Fibroblast of skin of abdomen (primary cell): ENCODE data around the gene SEPTIN3.
"Not testable (repeated sequence)": the region's sequence is repeated elsewhere in the genome, so short reads cannot be mapped to it uniquely, and the experiment has no call there.

Experiments used
- DNase-seq: peaks from one replicate; pipeline ENCODE4 v3.0.0-alpha.2; 2013

The SEPTIN3 gene

DNA sequence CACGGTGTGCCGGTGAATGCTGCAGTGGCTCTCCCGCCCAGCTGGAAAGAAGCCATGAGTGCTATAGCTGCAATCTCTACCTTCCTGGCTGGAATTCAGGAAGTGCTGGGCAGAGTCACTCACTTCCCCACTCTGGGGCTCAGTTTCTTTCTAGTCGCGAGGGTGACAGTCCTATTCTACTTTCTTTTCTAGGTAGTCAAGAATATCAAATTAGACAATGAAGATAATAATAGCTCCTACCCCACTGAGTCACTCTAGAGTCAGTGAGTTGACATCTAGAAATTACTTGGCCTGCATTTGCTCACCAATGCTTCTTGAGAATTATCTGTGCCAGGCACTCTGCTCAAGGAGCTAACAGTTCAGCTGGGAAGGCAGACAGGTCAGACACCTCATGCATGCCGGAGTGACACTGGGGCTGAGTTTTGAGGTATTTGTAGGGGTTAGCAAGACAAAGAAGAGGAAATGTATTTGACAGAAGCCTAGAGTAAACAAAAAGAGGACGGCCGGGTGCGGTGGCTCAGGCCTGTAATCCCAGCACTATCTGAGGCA, 25.5 kb upstream of the SEPTIN3 start:
- DNase-seq: no peak

DNA sequence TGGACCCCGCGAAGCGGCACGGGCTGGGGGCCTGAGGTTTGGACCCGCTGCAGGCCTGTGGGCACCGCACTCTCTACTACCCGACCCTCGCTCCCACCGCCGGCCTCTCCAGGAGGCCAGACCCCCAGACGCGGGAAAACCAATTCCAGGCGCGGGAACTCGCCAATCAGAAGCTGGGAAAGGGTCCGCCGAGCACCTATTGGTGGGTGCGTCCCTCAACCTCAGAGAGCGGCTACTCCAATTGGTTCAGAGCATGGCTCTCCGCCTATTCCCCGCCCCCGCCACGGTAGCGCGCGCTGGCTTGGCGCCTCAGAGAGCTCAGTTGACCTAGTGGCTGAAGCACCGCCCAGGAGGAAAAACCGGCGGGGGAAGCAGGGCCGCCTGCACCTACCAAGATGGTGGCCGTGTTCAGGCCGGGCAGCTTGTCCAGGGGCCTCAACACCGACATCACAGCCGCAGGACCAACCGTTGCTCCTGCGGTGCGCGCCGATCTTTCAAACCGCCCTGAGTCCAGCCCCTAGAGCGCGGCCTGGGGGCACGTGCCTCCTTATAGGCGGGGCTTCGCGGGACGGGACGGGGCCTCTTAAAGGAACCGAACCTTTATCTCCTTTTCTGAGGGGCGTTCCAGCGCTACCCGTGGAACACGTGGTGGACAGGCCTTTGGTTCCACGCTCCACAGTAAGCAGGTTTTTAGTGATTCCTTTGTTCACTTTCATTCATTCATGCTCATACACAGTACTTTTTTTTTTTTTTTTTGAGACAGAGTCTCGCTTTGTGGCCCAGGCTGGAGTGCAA, 22.4 kb upstream of the SEPTIN3 start, which contains the start of gene CENPM:
Gene CENPM (minus strand): TSS at position 524 of the 795 bp plus-strand sequence. CDS start 76 bp downstream, at position 448.
- peak; percentile 93 for DNase-seq

DNA sequence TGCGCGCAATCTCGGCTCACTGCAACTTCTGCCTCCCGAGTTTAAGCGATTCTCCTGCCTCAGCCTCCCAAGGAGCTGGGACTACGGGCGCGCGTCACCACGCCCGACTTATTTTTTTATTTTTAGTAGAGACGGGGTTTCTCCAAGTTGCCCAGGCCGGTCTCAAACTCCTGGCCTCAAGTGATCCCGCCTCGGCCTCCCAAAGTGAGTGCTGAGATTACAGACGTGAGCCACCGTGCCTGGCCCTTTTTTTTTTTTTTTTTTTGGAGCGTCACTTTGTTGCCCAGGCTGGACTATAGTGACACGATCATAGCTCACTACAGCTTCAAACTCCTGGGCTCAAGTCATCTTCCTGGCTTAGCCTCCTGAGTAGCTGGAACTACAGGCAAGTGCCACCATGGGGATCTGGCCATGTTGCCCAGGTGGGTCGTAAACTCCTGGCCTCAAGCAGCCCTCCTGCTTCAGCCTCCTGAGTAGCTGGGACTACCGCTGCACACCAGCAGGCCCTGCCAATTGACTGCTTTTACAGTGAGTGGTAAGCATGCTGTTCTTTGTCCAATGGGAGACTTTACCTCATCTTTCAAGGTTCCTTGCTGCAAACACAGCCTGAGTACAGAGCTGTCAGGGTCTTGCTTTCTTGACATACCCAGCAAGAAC, 21.7 kb upstream of the SEPTIN3 start:
- no peak for DNase-seq

DNA sequence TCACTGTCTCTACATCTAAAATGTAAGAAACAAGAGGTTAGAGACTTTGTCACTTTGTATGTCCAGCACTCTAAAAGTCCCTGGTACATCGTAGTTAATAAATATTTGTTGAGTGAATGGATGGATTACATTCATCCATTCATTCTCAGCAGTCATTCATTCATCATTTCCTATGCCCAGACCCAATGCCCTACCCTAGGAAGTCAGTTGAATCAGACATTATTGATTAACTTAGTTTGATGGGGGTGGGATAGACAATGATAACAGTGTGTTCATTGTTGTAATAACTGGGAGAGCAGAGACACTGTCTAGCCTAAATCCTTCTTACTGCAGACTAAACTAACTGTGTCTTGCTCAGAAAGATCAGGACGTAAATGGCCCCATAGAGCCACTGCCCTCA, 21.1 kb upstream of the SEPTIN3 start:
- DNase-seq: no peak

DNA sequence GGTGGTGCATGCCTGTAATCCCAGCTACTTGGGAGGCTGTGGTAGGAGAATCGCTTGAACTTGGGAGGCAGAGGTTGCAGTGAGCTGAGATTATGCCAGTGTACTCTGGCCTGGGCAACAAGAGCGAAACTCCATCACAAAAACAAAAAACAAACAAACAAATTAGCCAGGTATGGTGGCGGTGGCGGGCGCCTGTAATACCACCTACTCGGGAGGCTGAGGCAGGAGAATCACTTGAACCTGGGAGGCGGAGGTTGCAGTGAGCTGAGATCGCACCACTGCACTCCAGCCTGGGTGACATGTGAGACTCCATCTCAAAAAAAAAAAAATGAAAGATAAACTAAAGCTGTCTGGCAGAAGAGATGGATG, 20.3 kb upstream of the SEPTIN3 start:
- not testable (repeated sequence) for DNase-seq

DNA sequence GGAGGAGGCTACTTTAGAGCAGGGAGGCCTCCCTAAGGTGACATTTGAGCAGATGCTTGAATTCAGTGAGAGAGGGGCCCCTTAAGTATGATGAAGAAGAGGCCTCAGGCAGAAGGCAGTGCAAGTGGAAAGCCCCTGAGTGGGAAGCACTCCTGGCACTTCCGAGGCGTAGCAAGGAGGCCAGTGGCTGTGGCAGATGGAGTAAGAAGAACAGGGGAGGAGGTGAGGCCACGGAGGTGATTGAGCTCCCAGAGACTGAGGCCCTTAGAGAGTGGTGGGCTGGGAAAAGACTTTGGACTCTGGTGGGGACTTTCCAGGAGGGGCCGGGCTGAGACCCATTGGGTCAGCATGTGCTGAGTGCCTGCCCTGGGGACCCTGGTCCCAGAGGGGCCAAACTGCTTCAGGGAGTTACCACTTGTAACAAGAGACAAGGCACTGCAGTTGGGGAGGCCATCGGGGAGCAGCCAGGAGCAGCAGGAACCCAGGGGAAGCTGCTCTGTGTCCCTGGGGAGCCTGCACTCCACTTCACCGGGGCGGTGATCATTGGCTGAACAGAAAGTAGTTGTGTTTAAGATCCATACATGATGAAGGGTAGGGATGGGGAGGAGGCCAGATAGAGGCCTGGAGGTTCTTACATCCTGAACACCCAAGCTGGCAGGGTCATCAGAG, 19.8 kb upstream of the SEPTIN3 start:
- DNase-seq: no peak

DNA sequence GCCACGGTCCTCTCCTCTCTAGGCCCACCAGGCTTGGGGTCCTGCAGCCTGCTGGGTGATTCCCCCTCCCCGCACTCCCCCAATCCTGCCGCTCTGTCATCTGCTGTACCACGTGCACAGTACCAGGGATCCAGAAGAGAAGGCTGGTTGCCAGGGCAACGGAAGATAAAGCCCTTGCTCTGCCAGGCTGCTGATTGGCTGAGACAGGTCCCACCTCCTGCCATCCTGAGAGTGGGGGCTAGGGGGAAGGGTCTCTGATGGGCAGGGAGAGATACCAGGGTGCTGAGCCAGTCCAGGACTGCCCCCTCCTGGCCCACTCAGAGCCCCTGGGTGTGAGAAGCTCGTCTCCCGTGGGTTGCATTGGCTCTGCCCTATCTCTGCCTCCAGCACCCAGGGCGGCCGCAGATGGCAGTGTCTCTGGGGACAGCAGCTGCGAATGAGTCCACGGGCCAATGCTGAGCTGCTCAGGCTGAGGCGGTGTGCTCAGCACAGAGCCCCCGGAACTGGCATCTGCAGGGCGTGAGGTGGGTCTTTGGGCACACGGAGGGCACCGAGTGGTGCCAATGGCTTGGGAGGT, 17.3 kb upstream of the SEPTIN3 start, which contains the start of gene SMIM45:
Gene SMIM45 (plus strand): TSS at position 253 of the 577 bp plus-strand sequence.
- DNase-seq: no peak

DNA sequence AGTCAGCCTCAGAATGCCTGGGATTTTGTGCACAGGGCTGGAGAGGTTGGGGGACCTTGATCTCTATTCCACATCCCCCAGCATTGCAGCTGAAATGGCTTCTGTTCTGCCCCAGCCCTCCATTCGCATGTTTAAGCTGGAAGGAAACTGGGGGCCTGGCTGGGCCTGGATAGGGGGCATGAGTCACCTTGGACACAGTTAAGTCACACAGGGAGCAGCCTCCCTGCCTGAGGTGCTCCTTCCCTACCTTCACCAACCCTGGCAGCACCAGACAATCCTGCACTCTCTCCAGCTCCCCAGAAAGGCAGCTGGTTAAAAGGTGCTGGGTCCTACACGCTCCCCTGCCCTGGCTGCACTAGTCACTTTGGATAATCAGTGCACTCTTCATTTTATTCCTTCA, 16.5 kb upstream of the SEPTIN3 start:
- DNase-seq: no peak

DNA sequence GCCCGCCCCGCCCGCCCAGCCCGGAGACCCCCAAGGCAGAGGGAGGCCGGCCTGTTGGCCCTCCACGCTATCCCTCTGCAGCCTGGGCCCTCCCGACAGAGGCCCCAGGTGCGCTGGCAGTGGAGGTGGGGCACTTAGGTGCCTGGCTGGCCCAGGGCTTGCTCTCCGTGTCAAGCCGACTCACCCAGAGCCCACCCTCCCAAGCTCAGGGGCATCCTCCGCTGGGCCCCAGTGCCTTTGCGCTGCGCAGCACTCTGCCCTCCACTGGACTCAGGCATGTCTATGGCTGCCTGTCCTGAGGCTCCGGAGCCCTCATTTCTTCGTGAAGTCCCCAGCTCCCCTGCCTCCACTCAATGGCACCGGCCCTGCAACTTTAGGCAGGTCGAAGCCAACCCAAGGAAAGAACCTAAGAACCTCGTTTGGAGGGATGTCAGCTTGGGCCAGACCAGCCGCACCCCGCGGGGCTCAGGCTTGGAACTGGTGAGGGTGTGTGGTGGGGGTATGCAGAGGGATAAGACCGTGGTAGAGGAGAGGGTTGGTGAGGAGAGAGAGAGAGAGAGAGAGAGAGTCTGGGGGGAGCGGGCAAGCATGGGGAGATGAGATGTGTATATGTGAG, 11.2 kb upstream of the SEPTIN3 start:
- DNase-seq: no peak

DNA sequence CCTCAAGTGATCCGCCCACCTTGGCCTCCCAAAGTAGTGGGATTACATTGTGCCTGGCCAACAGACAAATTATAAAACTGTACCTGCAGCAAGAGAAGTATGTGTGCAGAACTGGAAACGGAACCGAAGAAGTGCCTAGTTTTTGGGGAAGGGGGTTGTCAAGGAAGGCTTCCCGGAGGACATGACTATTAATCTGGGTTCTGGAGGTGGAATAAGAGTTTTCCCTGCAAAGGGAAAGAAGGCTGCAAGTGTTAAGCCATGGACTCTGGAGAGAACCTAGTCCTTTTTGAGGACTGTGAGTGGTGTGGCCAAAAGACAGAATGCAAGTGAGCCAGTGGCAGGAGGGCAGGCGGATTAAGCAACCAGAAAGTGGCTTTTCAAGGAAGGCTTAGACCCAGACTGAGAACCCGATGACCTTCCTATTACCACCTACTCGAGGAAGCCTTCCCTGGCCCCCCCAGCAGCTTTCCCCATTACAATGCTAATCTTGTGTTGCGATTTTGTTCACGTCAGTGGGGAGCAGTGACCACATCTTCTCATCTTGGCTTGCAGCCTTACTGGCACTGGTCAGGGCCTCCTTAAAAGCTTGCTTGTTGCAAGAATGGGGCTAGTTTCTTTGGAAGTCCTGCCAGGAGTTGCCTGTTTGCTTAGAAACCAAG, 5.7 kb upstream of the SEPTIN3 start:
- DNase-seq: no peak

DNA sequence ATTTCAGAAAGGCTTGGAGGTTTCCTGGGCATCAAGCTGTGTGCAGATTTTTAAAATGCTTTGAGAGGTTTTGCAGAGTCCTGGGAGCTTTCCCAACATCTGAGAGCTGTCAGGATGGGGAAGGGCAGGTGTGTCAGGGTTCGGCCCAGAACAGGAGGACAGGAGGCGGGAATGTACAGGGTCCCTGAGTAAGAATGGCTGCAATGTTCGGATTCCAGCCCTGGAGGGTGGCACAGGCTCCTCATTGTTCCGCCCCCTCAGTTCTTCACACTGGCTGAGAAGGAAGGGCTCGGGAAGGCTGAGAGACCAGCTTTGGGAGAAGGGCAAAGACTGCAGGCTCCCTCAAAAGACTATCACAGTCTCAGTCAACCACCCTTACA, 5.1 kb upstream of the SEPTIN3 start:
- DNase-seq: no peak

DNA sequence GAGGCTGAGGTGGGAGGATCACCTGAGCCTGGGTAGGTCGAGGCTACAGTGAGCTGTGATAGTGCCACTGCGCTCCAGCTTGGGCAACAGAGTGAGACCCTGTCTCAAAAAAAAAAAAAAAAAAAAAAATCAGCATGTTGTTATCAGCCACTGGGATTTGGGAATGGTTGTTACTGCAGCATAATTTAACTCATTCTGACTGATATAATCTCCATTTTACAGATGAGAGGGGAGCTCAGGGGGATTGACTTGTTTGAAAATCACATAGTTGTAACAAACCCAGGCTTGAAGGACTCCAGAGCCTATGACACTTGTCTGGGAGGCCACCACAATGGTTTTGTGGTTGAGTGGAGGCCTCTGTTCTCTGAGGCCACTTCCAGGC, 3.0 kb upstream of the SEPTIN3 start:
- DNase-seq: no peak

DNA sequence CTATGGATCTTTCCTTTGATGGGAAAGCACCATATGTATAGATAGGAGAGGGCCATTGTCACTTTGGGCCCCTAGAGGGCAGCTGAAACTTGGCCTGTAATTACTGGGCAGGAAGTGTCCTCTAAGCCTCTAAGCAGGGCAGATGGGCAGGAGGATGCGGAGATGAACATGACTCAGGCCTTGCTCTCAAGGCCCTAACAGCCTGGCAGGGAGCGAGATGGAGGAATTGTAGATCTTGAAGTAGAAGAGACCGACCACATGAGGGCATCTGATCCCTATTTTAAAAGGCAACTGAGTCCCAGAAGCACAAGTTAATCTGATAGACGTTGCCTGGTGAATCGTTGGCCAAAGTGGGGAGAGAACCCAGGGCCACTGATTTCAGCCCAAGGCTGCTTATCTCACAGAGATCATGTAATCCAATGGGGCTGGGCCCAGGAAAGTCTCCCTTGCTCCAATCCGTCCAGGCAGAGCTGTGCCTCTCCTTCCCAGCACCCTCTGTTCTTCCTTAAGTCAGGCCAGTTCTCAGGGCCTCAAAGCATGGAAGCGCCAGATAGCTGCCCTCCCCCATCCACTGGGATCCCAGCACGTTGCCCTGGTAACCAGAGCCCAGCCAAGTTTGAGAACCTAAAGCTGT, 2.5 kb upstream of the SEPTIN3 start:
- DNase-seq: peak; percentile 73

DNA sequence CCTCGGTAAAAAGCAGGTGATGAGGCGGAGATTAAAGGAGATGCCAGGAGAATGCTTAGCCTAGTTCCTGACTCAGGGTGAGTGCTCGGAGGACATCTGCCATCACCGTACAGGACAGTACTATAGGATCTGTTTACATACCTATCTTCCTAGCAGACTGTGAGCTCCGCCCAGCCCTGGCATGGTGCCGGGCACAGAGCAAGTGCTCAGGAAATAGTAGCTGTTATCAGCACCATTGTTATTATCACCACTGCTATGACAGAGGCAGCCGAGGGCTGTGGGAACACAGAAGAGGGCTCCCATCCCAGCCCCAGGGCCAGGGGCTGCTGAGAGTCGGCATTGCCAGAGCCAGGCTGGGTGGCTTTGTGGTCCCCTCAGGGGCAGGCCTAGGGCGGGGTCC, 642 bp upstream of the SEPTIN3 start:
- DNase-seq: no peak

DNA sequence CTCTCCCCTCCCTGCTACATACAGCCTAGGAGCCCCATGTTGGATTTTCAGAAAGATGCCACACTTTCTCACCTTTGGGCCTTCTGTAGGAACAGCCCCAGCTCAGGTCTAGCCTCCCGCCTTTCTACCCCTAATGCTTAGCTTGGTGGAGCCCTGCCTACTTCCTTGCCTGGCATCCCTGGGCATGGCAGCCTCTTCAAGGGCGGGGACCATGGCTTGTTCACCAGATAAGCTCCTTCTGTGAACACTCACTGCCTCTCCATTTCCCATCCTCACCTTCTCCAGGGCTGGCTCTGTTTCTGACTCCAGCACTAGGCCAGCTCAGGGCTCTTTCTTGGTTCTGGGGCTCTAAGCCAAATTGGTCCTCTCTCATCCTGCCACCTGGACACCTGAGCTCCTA, 1.4 kb downstream of the SEPTIN3 start:
- no peak for DNase-seq

DNA sequence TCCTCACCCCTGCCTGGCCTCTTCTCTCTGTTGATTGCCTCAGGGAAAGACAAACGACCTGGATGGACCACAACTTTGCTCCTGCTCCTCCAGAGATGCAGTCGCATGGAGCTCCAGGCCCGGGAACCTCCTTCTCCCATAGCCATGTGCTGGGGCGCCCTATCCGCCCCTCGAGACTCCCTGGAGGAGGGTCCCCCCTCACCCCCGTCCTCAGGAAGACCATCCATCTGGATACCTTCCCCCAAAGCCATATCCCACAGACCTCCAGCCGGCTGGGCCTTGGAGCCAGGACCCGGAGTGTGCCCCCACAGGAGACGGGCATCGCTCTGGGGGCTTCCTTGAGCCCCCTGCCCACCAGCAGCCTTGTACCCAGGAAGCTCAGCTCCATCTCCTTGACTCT, 2.2 kb downstream of the SEPTIN3 start:
- no peak for DNase-seq

DNA sequence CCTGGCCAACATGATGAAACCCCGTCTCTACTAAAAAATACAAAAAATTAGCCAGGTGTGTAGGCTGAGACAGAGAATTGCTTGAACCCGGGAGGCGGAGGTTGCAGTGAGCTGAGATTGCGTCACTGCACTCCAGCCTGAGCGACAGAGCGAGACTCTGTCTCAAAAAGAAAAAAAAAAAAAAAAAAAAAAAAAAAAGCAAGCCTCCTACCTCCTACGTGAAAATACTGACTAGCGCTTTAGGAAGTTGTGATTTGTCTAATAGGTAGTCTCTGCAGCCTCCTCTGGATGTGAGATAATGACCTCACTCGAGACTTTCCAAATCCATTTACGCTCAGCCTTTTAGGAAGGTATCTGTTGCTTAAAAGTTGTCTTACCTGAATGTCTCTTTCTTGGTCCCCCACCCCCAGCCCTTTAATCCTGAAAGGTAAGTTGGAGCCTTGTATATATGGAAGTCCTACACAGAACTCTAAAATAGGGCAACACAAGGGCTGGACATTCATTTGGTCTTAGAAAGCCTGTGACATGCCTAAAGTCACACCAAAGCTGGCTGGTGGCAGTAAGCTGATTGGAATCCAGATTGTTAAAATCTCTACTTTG, 5.5 kb downstream of the SEPTIN3 start:
- DNase-seq: no peak

DNA sequence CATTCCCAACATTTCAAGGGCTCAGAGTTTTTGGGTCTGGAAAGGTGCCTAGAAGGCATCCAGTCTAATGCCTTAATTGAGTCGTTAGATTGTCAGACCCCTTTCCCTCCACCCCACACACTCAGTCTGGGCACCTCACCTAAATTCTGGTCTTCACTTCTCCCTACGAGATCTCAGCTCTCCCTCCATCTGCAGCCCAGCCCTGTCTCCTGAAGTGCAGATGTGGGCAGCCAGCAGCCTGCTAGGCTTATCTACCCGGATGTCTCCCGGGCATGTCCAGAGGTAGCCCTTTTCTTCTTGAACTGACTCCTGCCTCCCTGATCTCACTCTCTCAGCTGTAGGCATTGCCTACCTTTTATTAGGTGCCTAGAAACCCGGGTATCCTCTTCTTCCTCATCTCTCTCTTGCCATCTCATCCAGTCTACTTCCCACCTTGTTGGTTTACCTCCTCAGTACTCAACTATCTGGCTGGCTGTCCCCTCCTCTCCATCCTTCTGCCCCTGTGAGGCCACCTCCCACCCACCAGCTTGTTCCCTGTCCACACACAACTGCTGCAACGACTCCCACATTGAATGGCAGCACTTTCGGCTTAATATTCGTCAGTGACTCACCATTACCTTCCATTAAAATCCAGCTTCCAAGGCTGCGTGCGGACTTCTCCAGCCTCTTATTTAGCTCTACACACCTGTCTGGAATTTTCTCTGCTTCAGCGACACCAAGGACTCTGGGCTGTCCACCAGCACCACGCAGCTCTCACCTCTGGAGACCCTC, 6.2 kb downstream of the SEPTIN3 start:
- DNase-seq: no peak

DNA sequence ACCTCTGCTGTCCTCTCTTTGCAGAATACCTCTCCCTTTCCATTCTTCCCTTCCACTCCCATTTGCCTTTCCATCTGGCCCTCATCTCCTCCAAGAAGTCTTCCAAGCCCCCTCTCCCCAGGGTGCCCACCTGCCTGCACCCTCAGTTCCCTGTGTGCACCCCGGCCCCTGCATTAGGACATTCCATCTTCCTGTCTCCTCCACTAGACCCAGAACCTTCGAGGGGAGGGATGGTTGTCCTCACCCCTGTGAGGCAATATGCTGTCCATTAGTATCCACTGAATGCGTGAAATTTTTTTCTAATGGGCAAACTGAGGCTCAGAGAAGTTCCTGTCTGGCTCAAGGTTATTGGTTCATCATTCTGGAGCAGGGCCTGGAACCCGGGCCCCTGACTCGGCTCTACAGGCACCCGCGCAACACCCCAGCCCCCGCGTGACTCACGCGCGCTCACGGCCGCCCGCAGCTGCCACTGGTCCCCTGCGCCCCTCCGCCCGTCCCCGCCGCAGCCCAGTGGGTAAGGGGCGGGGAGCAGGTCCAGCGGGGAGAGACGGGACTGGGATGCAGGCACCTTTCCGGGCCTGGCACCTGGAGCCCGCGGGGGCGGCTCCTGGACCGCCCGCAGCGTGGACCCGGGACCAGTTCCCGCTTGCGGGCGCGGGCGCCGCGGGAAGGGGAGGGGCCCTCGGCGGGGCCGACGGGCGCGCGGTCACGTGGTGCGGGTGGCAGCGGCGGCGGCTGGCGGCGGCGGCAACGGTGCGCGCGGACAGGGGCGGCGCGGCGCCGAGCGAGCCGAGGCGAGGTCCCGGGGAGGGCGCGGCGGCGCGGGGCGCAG, 7.0 kb downstream of the SEPTIN3 start:
- DNase-seq: no peak
